ENCODE measurements around the gene C8A.

Gene C8A

GRCh38 chr1:56925193-56925592 is 70.6 kb downstream of the C8A start:
- DNase-seq (ENCODE audit: low read depth in 2 of 2): no peak

- no peak for DNase-seq (ENCODE audit: low read depth in 2 of 2)
Observed at GRCh38 chr1:56927171-56927570, 72.6 kb downstream of the C8A start.

- no peak for DNase-seq (ENCODE audit: low read depth in 2 of 2)
Observed at GRCh38 chr1:56927986-56928385, 73.4 kb downstream of the C8A start.

- DNase-seq (ENCODE audit: low read depth in 2 of 2): no peak
Observed at GRCh38 chr1:56929492-56929891, 74.9 kb downstream of the C8A start.

- DNase-seq (ENCODE audit: low read depth in 2 of 2): no peak
Observed at GRCh38 chr1:56931211-56931610, 76.6 kb downstream of the C8A start.

- no peak for DNase-seq (ENCODE audit: low read depth in 2 of 2)
Observed at GRCh38 chr1:56931686-56932085, 77.1 kb downstream of the C8A start.

DNA sequence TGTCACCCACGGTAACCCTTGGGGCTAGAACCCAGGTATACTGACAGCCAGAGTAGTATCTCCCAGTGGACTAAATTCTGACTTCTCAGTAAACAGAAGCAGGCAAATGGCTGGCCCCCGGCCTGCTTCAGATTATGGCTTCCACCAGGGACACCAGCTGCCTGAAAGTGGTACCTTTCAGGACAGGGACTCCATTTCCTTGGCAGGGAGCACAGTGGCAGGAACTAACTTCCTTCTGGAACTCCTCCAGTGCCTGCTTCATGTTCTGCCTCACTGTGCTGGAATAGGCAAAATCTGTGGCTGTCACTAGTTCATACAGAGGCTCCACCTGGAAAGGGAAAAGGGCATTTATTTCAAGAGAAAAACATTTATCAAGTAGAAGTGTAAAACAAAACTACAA is 78.6 kb downstream of the C8A start:
- no peak for DNase-seq (ENCODE audit: low read depth in 2 of 2)

- DNase-seq (ENCODE audit: low read depth in 2 of 2): no peak
Observed at GRCh38 chr1:56933606-56934005, 79.0 kb downstream of the C8A start.

DNA sequence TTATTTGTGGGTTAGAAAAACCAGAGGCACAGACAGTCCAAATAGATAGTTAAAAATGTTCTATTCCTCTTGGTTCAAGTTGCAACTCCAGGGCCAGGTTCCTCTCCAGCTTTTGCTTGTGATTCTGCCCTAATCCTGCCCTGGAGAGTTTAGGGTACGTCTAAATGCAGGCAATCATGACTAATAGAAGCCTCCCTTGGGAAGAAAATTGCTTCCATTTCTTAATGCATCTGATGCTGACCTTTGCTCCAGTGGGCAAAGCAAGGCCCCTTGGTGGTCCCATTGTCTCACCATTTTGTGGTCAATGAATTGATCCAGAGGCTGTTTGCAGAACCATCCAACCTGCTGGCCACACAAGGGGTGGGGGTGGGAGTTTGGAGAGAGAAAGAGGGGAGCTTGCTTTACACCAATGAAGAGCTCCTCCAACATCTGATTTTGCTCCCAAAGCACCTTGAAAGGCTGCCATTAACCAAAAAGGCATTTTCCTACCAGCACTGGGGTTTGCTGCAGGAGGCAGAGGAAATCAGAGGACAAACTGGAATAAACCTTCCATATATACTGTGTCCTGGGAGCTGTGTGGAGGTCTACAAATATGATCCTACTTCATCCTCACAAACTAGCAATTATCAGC is 79.9 kb downstream of the C8A start:
- DNase-seq (ENCODE audit: low read depth in 2 of 2): no peak

GRCh38 chr1:56938646-56939045 is 84.0 kb downstream of the C8A start:
- DNase-seq (ENCODE audit: low read depth in 2 of 2): no peak

DNA sequence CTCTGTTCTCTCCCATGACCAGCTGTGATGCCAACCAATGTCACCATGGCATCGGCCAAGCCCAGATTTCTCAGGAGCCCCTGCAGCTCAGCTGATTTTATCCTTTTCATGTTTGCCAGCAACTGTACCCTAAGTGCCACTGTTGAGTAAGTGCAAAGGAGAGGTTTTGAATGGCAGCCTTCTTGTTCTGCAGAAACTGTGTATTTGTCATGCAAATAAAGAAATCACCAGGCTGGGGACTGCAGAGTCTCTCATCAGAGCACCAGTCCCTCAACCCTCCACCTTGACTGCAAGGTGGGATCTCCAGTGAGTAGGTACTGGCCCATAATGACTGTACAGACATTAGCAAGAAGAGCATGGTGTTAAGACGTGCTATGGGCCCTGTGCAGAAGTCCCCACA is 84.6 kb downstream of the C8A start:
- DNase-seq (ENCODE audit: low read depth in 2 of 2): no peak

DNA sequence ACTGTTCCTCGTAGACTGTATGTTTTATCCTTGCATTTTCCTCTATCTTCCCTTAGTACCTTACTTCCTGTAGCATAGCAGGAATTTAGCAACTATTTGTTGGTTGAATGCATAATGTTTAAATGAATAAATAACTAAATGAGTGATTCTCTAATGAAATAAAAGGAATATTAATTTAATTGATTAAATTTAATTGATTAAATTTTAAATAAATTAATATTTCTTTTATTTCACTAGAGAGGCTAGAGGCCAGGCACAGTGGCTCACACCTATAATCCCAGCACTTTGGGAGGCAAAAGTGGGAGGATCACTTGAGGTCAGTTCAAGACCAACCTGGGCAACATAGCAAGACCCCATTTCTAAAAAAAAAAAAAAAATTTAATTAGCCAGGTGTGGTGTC is 85.4 kb downstream of the C8A start:
- DNase-seq (ENCODE audit: low read depth in 2 of 2): no peak

DNA sequence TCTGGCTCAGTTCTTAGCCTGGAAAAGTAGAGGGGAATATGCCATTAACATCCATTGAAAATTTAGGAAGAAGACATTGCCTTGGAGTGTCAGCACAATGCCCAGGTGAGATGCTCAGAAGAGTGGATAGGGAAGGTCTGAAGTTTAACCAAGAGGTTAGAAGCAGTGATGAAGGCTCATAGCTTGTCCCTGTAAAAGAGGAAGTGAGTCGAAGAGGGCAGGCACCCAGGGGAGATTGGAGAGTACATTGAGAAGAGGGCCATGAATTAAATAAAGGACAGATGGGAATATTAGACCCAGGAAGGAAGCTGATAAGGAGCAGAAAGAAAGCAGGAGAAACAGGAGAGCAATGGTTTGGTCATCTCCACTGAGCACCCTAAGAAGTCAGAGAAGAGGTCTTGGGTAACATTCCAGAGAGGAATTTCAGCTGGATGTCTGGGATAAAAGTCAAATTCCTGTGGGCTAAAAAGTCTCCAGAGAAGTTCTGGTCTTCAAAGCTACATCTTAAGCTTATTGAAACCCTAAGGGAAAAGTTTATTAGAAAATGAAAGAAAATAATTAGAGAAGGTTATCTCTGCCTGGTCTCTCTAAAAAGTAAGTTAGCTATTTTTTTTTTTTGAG is 93.9 kb downstream of the C8A start:
- DNase-seq (ENCODE audit: low read depth in 2 of 2): no peak

GRCh38 chr1:56952501-56952900 is 97.9 kb downstream of the C8A start:
- no peak for DNase-seq (ENCODE audit: low read depth in 2 of 2)

DNA sequence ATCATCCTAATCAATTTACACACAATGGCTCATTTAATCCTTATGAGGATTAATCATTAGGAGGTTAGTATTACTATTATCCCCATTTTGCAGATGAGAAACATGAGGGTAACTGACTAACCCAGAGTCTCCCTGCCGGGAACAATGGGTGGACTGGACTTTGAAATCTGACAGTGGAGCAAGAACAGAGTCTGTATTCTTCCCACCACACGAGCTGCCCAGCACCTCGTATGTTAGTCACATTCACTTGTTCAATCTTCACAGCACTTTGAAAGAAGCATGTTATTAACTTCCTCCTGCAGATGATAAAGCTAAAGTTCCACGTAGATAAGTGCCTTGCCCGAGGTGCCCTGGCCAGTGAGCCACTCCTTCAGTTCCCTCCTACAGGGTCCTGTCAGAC is 98.8 kb downstream of the C8A start:
- DNase-seq (ENCODE audit: low read depth in 2 of 2): no peak

GRCh38 chr1:56954664-56955063 is 100.1 kb downstream of the C8A start:
- no peak for DNase-seq (ENCODE audit: low read depth in 2 of 2)

DNA sequence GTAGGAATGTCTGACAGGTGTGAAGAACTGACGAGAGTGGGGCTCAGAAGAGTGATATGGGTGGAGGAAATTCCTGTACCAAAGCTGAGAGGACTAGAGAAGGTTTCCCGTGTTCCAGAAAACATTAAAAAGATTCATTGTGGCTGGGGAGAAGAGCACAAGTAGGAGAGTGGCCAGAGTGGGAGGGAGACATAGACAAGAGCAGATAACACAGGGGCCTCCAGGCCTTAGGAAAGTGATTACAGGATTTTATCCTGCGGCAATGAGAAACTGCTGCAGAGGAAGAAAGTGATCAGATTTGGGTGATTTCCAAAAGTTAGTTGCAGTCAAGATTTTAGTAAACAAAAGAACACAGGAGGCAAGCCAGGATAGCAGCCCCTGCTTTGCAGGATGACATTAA is 103.3 kb downstream of the C8A start:
- DNase-seq (ENCODE audit: low read depth in 2 of 2): no peak

DNA sequence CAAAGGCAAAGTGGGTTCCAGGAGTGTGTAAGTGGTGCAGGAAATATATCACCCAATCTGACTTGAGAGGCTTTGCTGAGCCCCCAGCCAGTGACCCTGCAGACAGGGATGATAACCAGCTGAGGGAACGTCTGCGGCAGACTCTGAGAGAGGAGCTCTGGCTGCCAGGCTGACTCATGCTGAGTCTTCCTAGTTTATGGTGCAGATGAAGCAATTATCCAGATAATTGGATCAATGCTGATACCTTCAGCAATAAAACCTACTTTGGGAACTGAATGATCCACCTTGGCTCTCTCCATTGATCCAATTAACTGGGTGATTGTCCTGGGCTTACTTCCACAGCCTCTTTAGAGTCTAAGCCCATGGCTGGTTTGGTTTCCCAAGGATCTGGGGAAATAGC is 103.9 kb downstream of the C8A start:
- no peak for DNase-seq (ENCODE audit: low read depth in 2 of 2)

- DNase-seq (ENCODE audit: low read depth in 2 of 2): no peak
Observed at GRCh38 chr1:56961426-56961825, 106.8 kb downstream of the C8A start.

DNA sequence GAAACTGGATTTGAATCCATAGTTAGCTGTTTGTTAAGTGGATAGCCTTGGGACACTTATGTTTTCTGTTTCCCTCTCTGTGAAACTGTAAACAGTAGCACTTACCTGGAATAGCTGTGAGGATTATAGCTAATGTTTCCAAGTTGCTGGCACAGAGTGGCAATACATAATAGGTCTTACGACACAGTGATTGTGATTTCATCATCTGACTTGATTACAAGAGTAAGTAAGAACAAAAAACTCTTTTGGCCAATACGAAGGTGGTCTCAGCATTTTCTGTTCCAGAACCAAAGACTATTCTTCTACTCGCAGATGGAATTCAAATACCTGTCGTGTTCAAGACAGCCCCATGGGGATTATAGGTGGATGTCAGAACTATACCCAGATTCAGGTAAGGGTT is 109.1 kb downstream of the C8A start:
- no peak for DNase-seq (ENCODE audit: low read depth in 2 of 2)

- DNase-seq (ENCODE audit: low read depth in 2 of 2): no peak
Observed at GRCh38 chr1:56964349-56965017, 109.9 kb downstream of the C8A start.

DNA sequence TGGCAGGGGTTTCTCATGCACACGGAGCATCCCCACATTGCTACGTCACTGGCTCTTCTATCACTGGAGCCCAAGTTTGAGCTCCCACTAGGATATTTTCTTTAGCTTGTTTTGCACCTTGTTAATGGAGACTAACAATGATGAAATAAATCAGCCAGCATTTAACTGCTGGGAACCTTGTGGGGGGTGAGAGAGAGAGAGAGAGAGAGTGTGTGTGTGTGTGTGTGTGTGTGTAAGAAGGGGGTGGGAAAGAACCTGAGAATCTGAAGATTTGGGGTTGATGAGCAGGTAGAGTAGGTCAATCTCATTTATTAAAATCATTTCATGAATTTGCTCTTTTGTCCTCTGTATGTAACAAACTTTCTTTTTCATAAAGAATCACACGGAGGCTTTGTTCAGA is 110.6 kb downstream of the C8A start:
- no peak for DNase-seq (ENCODE audit: low read depth in 2 of 2)

DNA sequence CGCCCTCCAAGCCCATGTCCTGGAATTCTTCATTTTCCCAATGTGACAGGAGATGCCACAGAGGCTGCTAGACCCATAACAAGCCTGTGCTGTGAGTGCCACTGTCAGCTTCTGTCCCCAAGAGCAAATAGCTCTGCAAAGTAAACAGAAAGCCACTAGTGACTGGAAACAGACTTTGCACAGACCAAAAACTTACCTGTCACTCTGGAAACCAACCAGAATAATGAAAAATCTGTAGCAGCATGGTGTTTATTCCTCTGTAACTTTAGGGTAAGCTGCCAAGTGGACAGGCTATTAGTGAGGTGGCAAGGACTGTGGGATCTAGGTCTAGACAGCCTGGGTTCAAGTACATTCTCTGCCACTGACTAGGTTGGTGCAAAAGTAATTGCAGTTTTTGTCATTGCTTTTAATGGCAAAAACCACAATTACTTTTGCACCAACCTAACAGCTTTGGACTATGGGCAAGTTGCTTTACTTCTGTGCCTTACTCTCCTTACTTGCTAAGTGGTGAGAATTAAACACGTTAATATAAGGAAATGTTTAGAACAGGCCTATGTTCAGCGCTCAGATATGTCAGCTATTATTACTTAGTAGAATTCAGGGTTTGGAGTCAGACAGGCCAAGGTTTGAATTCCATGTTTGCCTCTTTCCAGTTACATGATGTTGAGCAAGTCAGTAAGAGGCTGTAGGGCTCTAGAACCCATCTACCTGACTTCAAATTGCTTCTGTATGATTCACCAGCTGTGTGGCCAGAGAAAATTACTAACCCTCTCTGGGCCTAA is 111.5 kb downstream of the C8A start, which contains the start of gene C8B:
Gene C8B, minus strand, starts transcription at position 100 of the 782 bp plus-strand sequence. Its CDS starts 67 bp downstream, at position 33.
- no peak for DNase-seq (ENCODE audit: low read depth in 2 of 2)

Data from stimulated activated CD4-positive, alpha-beta T cell treated with anti-CD3 and anti-CD28 coated beads, Interleukin-1b, Interleukin-23, amount 100 ng/mL, for 1 hour (primary cell).